ENCODE measurements around the gene HOXA3. TPM values are rescaled to one million over a fixed set of nuclear protein-coding genes. Genes with fewer than 3 reads are reported as not detected.

Gene HOXA3
- total and polyA plus RNA-seq, 5 donors: 0.28 to 1.3 (median 0.51) TPM

- H3K27me3 ChIP-seq (ENCODE audit: control insufficient read depth, insufficient read depth): peaks cover 3% of the 10 kb centered on the region
Observed at GRCh38 chr7:27144781-27145164, 7.6 kb downstream of the HOXA3 start.

GRCh38 chr7:27143950-27144780, 8.2 kb downstream of the HOXA3 start:
- Histone ChIP-seq H3K4me1 (ENCODE audit: control insufficient read depth, insufficient read depth, low read length) (no peaks in the 10 kb centered on the region), H3K4me3 (ENCODE audit: low read length) (peak overlapping the region; percentile 64), H3K9me3 (ENCODE audit: control insufficient read depth, low read length) (no peaks in the 10 kb centered on the region), H3K27ac (ENCODE audit: low read length) (no peak overlapping the region), H3K27me3 (ENCODE audit: control insufficient read depth, insufficient read depth) (peaks cover 3% of the 10 kb centered on the region)
- ATAC-seq (no peak), DNase-seq (peak in 1 of 3 donors; percentile 42)
- WGBS: 24% methylated on average over 40 of the region's 40 CpGs
- intact Hi-C loops (cut with DNase I): no loop called here

More at GRCh38 chr7:27144781-27145164, 7.6 kb downstream of the HOXA3 start:
- no peak overlapping the region for H3K27ac ChIP-seq (ENCODE audit: low read length)
- H3K9me3 ChIP-seq (ENCODE audit: control insufficient read depth, low read length): no peaks in the 10 kb centered on the region
- DNase-seq (peak in 1 of 3 donors; percentile 51), ATAC-seq (no peak)
- WGBS: 23% methylated on average over 31 of the region's 31 CpGs
- H3K4me3 ChIP-seq (ENCODE audit: low read length): peak overlapping the region; percentile 0
- intact Hi-C loops (cut with DNase I): loop anchor here in 1 of 4 donors (5.0 kb wide), 1 partner anchor 292 kb away; no protein-coding TSS in a partner anchor
- no peaks in the 10 kb centered on the region for H3K4me1 ChIP-seq (ENCODE audit: control insufficient read depth, insufficient read depth, low read length)

GRCh38 chr7:27143023-27143949, 9.1 kb downstream of the HOXA3 start, which contains the start of gene HOXA5:
HOXA5 (minus strand) TSS chr7:27143681; CDS start chr7:27143607, 74 bp downstream.
- H3K27ac ChIP-seq (ENCODE audit: low read length): peak within 1 kb of the TSS; percentile 33
- ATAC-seq: peak; percentile 69 to 80
- no peaks in the 10 kb centered on the region for H3K4me1 ChIP-seq (ENCODE audit: control insufficient read depth, insufficient read depth, low read length)
- peaks cover 3% of the 10 kb centered on the region for H3K27me3 ChIP-seq (ENCODE audit: control insufficient read depth, insufficient read depth)
- WGBS: 15% methylated on average over 86 of the region's 86 CpGs
- peak within 1 kb of the TSS; percentile 64 for H3K4me3 ChIP-seq (ENCODE audit: low read length)
- DNase-seq: peak in 2 of 3 donors; percentile 57 to 78
- no peaks in the 10 kb centered on the region for H3K9me3 ChIP-seq (ENCODE audit: control insufficient read depth, low read length)
- intact Hi-C loops (cut with DNase I): no loop called here

- DNase-seq: no peak
- peak in 1 of 2 donors; percentile 5 for ATAC-seq
- Histone ChIP-seq H3K27ac (ENCODE audit: low read length) (no peak overlapping the region), H3K9me3 (ENCODE audit: control insufficient read depth, low read length) (no peaks in the 10 kb centered on the region), H3K4me1 (ENCODE audit: control insufficient read depth, insufficient read depth, low read length) (no peaks in the 10 kb centered on the region), H3K27me3 (ENCODE audit: control insufficient read depth, insufficient read depth) (peaks cover 3% of the 10 kb centered on the region), H3K4me3 (ENCODE audit: low read length) (peak overlapping the region; percentile 64)
- intact Hi-C loops (cut with DNase I): no loop called here
- WGBS: 12% methylated on average over 29 of the region's 29 CpGs
Observed at GRCh38 chr7:27142580-27143022, 9.8 kb downstream of the HOXA3 start.

GRCh38 chr7:27141923-27142579, 10.3 kb downstream of the HOXA3 start:
- 23% methylated on average over 30 of the region's 30 CpGs for WGBS
- peaks cover 3% of the 10 kb centered on the region for H3K27me3 ChIP-seq (ENCODE audit: control insufficient read depth, insufficient read depth)
- no peak for DNase-seq
- no peaks in the 10 kb centered on the region for H3K4me1 ChIP-seq (ENCODE audit: control insufficient read depth, insufficient read depth, low read length)
- no peak overlapping the region for H3K27ac ChIP-seq (ENCODE audit: low read length)
- ATAC-seq: peak in 1 of 2 donors; percentile 13
- intact Hi-C loops (cut with DNase I): no loop called here
- H3K4me3 ChIP-seq (ENCODE audit: low read length): peak overlapping the region; percentile 64
- no peaks in the 10 kb centered on the region for H3K9me3 ChIP-seq (ENCODE audit: control insufficient read depth, low read length)

GRCh38 chr7:27141137-27141922, 11.1 kb downstream of the HOXA3 start:
- H3K4me1 ChIP-seq (ENCODE audit: control insufficient read depth, insufficient read depth, low read length): no peaks in the 10 kb centered on the region
- no peaks in the 10 kb centered on the region for H3K9me3 ChIP-seq (ENCODE audit: control insufficient read depth, low read length)
- H3K4me3 ChIP-seq (ENCODE audit: low read length): peak overlapping the region; percentile 64
- no peak for ATAC-seq
- intact Hi-C loops (cut with DNase I): no loop called here
- WGBS: 57% methylated on average over 18 of the region's 18 CpGs
- no peak for DNase-seq
- H3K27me3 ChIP-seq (ENCODE audit: control insufficient read depth, insufficient read depth): peaks cover 3% of the 10 kb centered on the region
- H3K27ac ChIP-seq (ENCODE audit: low read length): no peak overlapping the region

GRCh38 chr7:27140126-27140857, 12.1 kb downstream of the HOXA3 start:
- Histone ChIP-seq H3K4me1 (ENCODE audit: control insufficient read depth, insufficient read depth, low read length) (no peaks in the 10 kb centered on the region), H3K4me3 (ENCODE audit: low read length) (no peak overlapping the region), H3K9me3 (ENCODE audit: control insufficient read depth, low read length) (no peaks in the 10 kb centered on the region), H3K27ac (ENCODE audit: low read length) (no peak overlapping the region), H3K27me3 (ENCODE audit: control insufficient read depth, insufficient read depth) (peaks cover 3% of the 10 kb centered on the region)
- DNase-seq: no peak
- intact Hi-C loops (cut with DNase I): no loop called here
- WGBS: 57% methylated on average over 15 of the region's 15 CpGs
- ATAC-seq: no peak

GRCh38 chr7:27139334-27140125, 12.9 kb downstream of the HOXA3 start:
- Histone ChIP-seq H3K27me3 (ENCODE audit: control insufficient read depth, insufficient read depth) (peaks cover 3% of the 10 kb centered on the region), H3K9me3 (ENCODE audit: control insufficient read depth, low read length) (no peaks in the 10 kb centered on the region), H3K27ac (ENCODE audit: low read length) (no peak overlapping the region), H3K4me3 (ENCODE audit: low read length) (no peak overlapping the region), H3K4me1 (ENCODE audit: control insufficient read depth, insufficient read depth, low read length) (no peaks in the 10 kb centered on the region)
- intact Hi-C loops (cut with DNase I): no loop called here
- DNase-seq (no peak), ATAC-seq (no peak)
- 32% methylated on average over 53 of the region's 53 CpGs for WGBS

GRCh38 chr7:27138985-27139333, 13.4 kb downstream of the HOXA3 start:
- no peak overlapping the region for H3K4me3 ChIP-seq (ENCODE audit: low read length)

More at GRCh38 chr7:27138985-27139333, 13.4 kb downstream of the HOXA3 start:
- no peak for ATAC-seq
- DNase-seq: no peak
- Histone ChIP-seq H3K27me3 (ENCODE audit: control insufficient read depth, insufficient read depth) (peaks cover 2% of the 10 kb centered on the region), H3K27ac (ENCODE audit: low read length) (no peak overlapping the region), H3K9me3 (ENCODE audit: control insufficient read depth, low read length) (no peaks in the 10 kb centered on the region), H3K4me1 (ENCODE audit: control insufficient read depth, insufficient read depth, low read length) (no peaks in the 10 kb centered on the region)
- WGBS: 56% methylated on average over 11 of the region's 11 CpGs
- intact Hi-C loops (cut with DNase I): no loop called here
